ENCODE measurements around the gene MARCHF3.
"Not testable (repeated sequence)": the region's sequence is repeated elsewhere in the genome, so short reads cannot be mapped to it uniquely, and the experiment has no call there.

Gene MARCHF3

DNA sequence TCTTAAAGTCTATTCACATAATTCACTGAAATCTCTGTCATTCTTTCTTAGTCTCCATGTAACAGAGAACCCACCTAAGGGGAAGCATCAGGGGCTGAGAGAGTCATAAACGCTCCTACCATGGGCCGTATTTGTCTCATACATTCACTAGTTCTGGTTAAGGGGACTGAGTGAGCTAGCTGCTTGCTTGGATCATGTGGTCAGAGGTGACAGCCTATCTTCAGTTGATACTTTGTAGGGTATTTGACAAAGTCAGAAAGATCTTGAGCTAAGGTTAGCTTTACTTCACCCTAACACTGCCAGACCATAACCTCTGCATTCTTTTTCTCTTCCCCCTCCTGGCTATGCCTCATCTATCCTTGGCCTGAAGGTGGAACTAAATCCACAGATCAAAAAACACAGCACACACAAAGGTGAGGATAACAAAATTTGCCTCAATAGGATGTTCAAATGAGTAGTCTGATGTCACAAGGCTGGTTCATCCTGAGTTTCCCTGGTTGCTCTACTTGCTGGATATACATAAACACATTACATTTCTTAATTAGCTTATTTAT, 66.5 kb downstream of the MARCHF3 start:
- H3K9ac ChIP-seq (ENCODE audit: low read depth, low read length) = no peak overlapping the region

DNA sequence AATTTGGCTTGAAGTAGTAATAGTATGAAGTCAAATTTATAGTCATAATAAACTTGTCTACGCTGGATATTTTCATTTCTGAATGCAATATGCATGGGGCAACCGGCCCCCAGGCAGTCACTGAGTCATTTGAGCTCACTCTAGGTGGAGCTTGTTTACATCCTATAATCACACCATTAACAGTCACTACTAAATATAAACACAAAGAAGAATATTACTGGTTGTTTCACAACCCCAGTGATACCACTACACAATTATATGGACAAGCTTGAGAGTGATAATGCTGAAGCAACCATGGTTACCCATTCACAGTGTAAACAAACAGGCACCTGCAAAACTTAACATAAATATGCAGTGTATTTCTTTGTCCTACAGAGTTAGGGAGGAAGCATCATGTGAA, 68.7 kb downstream of the MARCHF3 start:
- H3K36me3 ChIP-seq (ENCODE audit: insufficient read depth, low read length) = no peaks in the 10 kb centered on the region
- no peak overlapping the region for H3K9ac ChIP-seq (ENCODE audit: low read depth, low read length)
- H3K9me3 ChIP-seq (replicated peaks; ENCODE audit: low read length) = no peaks in the 10 kb centered on the region
- H3K4me2 ChIP-seq (ENCODE audit: low read length) = no peak overlapping the region
- no peak overlapping the region for H3K4me3 ChIP-seq (ENCODE audit: low read length)
- H3K27me3 ChIP-seq (ENCODE audit: control insufficient read depth, insufficient read depth, low read length) = no peaks in the 10 kb centered on the region
- H3K4me1 ChIP-seq (ENCODE audit: control insufficient read depth, insufficient read depth, low read length) = peaks cover 19% of the 10 kb centered on the region

More for the DNA sequence above, 66.5 kb downstream of the MARCHF3 start:
- Histone ChIP-seq H3K27me3 (ENCODE audit: control insufficient read depth, insufficient read depth, low read length) (no peaks in the 10 kb centered on the region), H3K9me3 (replicated peaks; ENCODE audit: low read length) (no peaks in the 10 kb centered on the region), H3K36me3 (ENCODE audit: insufficient read depth, low read length) (no peaks in the 10 kb centered on the region), H3K4me2 (ENCODE audit: low read length) (no peak overlapping the region), H3K4me1 (ENCODE audit: control insufficient read depth, insufficient read depth, low read length) (peaks cover 19% of the 10 kb centered on the region), H3K4me3 (ENCODE audit: low read length) (no peak overlapping the region)

GRCh38 chr5:126961128-126961527, 69.2 kb downstream of the MARCHF3 start:
- Histone ChIP-seq H3K4me3 (ENCODE audit: low read length) (no peak overlapping the region), H3K36me3 (ENCODE audit: insufficient read depth, low read length) (no peaks in the 10 kb centered on the region), H3K9ac (ENCODE audit: low read depth, low read length) (no peak overlapping the region), H3K4me1 (ENCODE audit: control insufficient read depth, insufficient read depth, low read length) (peaks cover 14% of the 10 kb centered on the region), H3K9me3 (replicated peaks; ENCODE audit: low read length) (no peaks in the 10 kb centered on the region), H3K4me2 (ENCODE audit: low read length) (no peak overlapping the region), H3K27me3 (ENCODE audit: control insufficient read depth, insufficient read depth, low read length) (no peaks in the 10 kb centered on the region)

- H3K27me3 ChIP-seq (ENCODE audit: control insufficient read depth, insufficient read depth, low read length) = no peaks in the 10 kb centered on the region
- no peak overlapping the region for H3K9ac ChIP-seq (ENCODE audit: low read depth, low read length)
- no peak overlapping the region for H3K4me3 ChIP-seq (ENCODE audit: low read length)
- H3K9me3 ChIP-seq (replicated peaks; ENCODE audit: low read length) = no peaks in the 10 kb centered on the region
- H3K4me2 ChIP-seq (ENCODE audit: low read length) = no peak overlapping the region
- H3K36me3 ChIP-seq (ENCODE audit: insufficient read depth, low read length) = no peaks in the 10 kb centered on the region
- H3K4me1 ChIP-seq (ENCODE audit: control insufficient read depth, insufficient read depth, low read length) = no peaks in the 10 kb centered on the region
Measured at GRCh38 chr5:126959188-126959587, 71.2 kb downstream of the MARCHF3 start.

DNA sequence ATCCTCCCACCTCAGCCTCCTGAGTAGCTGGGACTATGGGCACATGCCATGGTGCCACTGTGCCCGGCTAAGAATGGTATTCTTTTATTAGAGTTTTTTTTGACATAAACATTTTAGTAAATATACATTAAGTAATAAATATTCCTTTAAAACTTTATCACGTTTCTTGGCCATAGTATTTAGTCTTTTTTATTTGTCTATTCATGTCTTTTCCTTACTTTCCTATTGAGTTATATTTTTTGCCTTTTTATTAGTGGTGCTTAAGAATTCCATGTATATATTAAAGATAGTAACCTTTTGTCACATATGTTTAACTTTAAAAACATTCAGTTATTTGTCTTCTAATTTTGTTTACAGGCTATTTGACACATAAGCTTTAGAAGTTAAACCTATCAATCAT, 73.4 kb downstream of the MARCHF3 start:
- Histone ChIP-seq H3K4me3 (ENCODE audit: low read length) (no peak overlapping the region), H3K9ac (ENCODE audit: low read depth, low read length) (no peak overlapping the region), H3K9me3 (replicated peaks; ENCODE audit: low read length) (no peaks in the 10 kb centered on the region), H3K36me3 (ENCODE audit: insufficient read depth, low read length) (no peaks in the 10 kb centered on the region), H3K4me1 (ENCODE audit: control insufficient read depth, insufficient read depth, low read length) (no peaks in the 10 kb centered on the region), H3K27me3 (ENCODE audit: control insufficient read depth, insufficient read depth, low read length) (no peaks in the 10 kb centered on the region), H3K4me2 (ENCODE audit: low read length) (no peak overlapping the region)

DNA sequence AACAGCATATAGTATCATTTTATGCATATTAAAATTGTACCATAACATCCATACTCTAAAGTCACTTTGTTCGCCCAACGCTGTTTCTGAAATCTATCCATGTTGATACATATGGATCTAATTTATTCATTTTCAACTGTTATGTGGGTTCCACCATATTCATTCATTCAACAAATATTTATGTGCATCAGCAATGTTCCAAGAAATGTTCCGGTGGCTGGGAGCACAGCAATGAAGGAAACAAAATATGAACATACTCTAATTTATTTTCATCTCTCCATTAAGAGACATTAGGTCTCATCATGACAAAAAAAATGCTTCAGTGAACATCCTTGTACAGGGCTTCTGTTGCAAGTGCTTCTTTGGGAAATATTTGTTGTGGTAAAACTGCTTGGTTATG, 75.4 kb downstream of the MARCHF3 start:
- Histone ChIP-seq H3K9ac (ENCODE audit: low read depth, low read length) (no peak overlapping the region), H3K9me3 (replicated peaks; ENCODE audit: low read length) (no peaks in the 10 kb centered on the region), H3K4me1 (ENCODE audit: control insufficient read depth, insufficient read depth, low read length) (no peaks in the 10 kb centered on the region), H3K4me2 (ENCODE audit: low read length) (no peak overlapping the region), H3K27me3 (ENCODE audit: control insufficient read depth, insufficient read depth, low read length) (no peaks in the 10 kb centered on the region), H3K36me3 (ENCODE audit: insufficient read depth, low read length) (no peaks in the 10 kb centered on the region), H3K4me3 (ENCODE audit: low read length) (no peak overlapping the region)

GRCh38 chr5:126953640-126954039, 76.7 kb downstream of the MARCHF3 start:
- no peak overlapping the region for H3K4me3 ChIP-seq (ENCODE audit: low read length)
- no peaks in the 10 kb centered on the region for H3K9me3 ChIP-seq (replicated peaks; ENCODE audit: low read length)
- H3K4me2 ChIP-seq (ENCODE audit: low read length) = no peak overlapping the region
- H3K27me3 ChIP-seq (ENCODE audit: control insufficient read depth, insufficient read depth, low read length) = no peaks in the 10 kb centered on the region
- no peaks in the 10 kb centered on the region for H3K4me1 ChIP-seq (ENCODE audit: control insufficient read depth, insufficient read depth, low read length)
- H3K9ac ChIP-seq (ENCODE audit: low read depth, low read length) = no peak overlapping the region
- no peaks in the 10 kb centered on the region for H3K36me3 ChIP-seq (ENCODE audit: insufficient read depth, low read length)

DNA sequence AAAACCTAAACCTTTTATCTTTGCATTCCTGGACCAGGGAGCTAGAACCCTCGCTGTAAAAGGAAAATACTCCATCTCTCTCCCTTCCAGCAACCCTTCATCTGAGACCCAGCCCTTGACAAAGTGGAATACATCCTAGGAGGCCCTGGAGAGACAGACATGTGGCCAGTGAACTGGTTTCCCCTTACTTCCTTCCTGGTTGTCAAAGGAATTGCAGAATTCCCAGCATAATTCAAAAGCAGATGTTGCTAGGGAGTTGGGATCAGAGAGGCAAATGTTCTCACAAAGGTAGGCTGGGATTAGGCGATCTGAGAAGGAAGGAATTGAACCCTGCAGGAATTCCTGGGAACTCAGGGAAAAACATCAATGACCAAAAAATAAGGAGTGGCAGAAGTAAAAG, 80.9 kb downstream of the MARCHF3 start:
- no peaks in the 10 kb centered on the region for H3K27me3 ChIP-seq (ENCODE audit: control insufficient read depth, insufficient read depth, low read length)
- H3K4me1 ChIP-seq (ENCODE audit: control insufficient read depth, insufficient read depth, low read length) = no peaks in the 10 kb centered on the region
- H3K9me3 ChIP-seq (replicated peaks; ENCODE audit: low read length) = no peaks in the 10 kb centered on the region
- no peak overlapping the region for H3K9ac ChIP-seq (ENCODE audit: low read depth, low read length)
- no peaks in the 10 kb centered on the region for H3K36me3 ChIP-seq (ENCODE audit: insufficient read depth, low read length)
- H3K4me2 ChIP-seq (ENCODE audit: low read length) = no peak overlapping the region
- H3K4me3 ChIP-seq (ENCODE audit: low read length) = no peak overlapping the region

GRCh38 chr5:126948453-126948852, 81.9 kb downstream of the MARCHF3 start:
- Histone ChIP-seq H3K9me3 (replicated peaks; ENCODE audit: low read length) (no peaks in the 10 kb centered on the region), H3K36me3 (ENCODE audit: insufficient read depth, low read length) (no peaks in the 10 kb centered on the region), H3K4me2 (ENCODE audit: low read length) (no peak overlapping the region), H3K9ac (ENCODE audit: low read depth, low read length) (no peak overlapping the region), H3K4me1 (ENCODE audit: control insufficient read depth, insufficient read depth, low read length) (no peaks in the 10 kb centered on the region), H3K27me3 (ENCODE audit: control insufficient read depth, insufficient read depth, low read length) (no peaks in the 10 kb centered on the region), H3K4me3 (ENCODE audit: low read length) (no peak overlapping the region)

- Histone ChIP-seq H3K9ac (ENCODE audit: low read depth, low read length) (no peak overlapping the region), H3K9me3 (replicated peaks; ENCODE audit: low read length) (no peaks in the 10 kb centered on the region), H3K4me2 (ENCODE audit: low read length) (no peak overlapping the region), H3K4me1 (ENCODE audit: control insufficient read depth, insufficient read depth, low read length) (no peaks in the 10 kb centered on the region), H3K27me3 (ENCODE audit: control insufficient read depth, insufficient read depth, low read length) (no peaks in the 10 kb centered on the region), H3K4me3 (ENCODE audit: low read length) (no peak overlapping the region), H3K36me3 (ENCODE audit: insufficient read depth, low read length) (no peaks in the 10 kb centered on the region)
Measured at GRCh38 chr5:126948011-126948355, 82.4 kb downstream of the MARCHF3 start.

- Histone ChIP-seq H3K4me1 (ENCODE audit: control insufficient read depth, insufficient read depth, low read length) (no peaks in the 10 kb centered on the region), H3K4me2 (ENCODE audit: low read length) (no peak overlapping the region), H3K36me3 (ENCODE audit: insufficient read depth, low read length) (no peaks in the 10 kb centered on the region), H3K4me3 (ENCODE audit: low read length) (no peak overlapping the region), H3K9me3 (replicated peaks; ENCODE audit: low read length) (no peaks in the 10 kb centered on the region), H3K9ac (ENCODE audit: low read depth, low read length) (no peak overlapping the region), H3K27me3 (ENCODE audit: control insufficient read depth, insufficient read depth, low read length) (no peaks in the 10 kb centered on the region)
Measured at GRCh38 chr5:126947146-126948010, 83.0 kb downstream of the MARCHF3 start.

- H3K9ac ChIP-seq (ENCODE audit: low read depth, low read length); H3K36me3 ChIP-seq (ENCODE audit: insufficient read depth, low read length); H3K9me3 ChIP-seq (replicated peaks; ENCODE audit: low read length); H3K27me3 ChIP-seq (ENCODE audit: control insufficient read depth, insufficient read depth, low read length); H3K4me3 ChIP-seq (ENCODE audit: low read length); H3K4me2 ChIP-seq (ENCODE audit: low read length): not testable (repeated sequence)
- H3K4me1 ChIP-seq (ENCODE audit: control insufficient read depth, insufficient read depth, low read length) = peaks cover 17% of the 10 kb centered on the region
Measured at GRCh38 chr5:126942908-126943307, 87.5 kb downstream of the MARCHF3 start.

Data from skeletal muscle satellite cell (primary cell).